GM21576 (cell line): Measurements from ENCODE around the gene LCE6A.

Experiments
- ATAC-seq: cut with Tn5 transposase; IDR thresholded peaks from one replicate; pipeline ENCODE4 v1.9.1; 2021; ENCODE audit warnings: mild to moderate bottlenecking, moderate library complexity; ENCODE audit not compliant: unreplicated experiment

Gene LCE6A

GRCh38 chr1:152842556-152842955 lies at the start of gene LCE6A:
LCE6A (plus strand) TSS chr1:152842856; CDS start chr1:152843521, 665 bp downstream.
- no peak for ATAC-seq

- ATAC-seq, result no peak
These were observed 47.0 kb upstream of the LCE6A start for GRCh38 chr1:152795686-152796085.

- ATAC-seq, result no peak
These were observed 46.2 kb upstream of the LCE6A start, which contains the start of gene LCE1D for GRCh38 chr1:152796421-152796820. LCE1D (plus strand) TSS chr1:152796721; CDS start chr1:152797795, 1,074 bp downstream.

- no peak for ATAC-seq
These were observed 41.3 kb upstream of the LCE6A start for GRCh38 chr1:152801333-152801732.

- no peak for ATAC-seq
These were observed 36.1 kb upstream of the LCE6A start, which contains the start of gene LCE1C for GRCh38 chr1:152806576-152806975. LCE1C (minus strand) TSS chr1:152806651; CDS start chr1:152805478, 1,173 bp downstream.

GRCh38 chr1:152811050-152811449 lies 31.6 kb upstream of the LCE6A start:
- no peak for ATAC-seq

GRCh38 chr1:152811671-152812070 lies 31.0 kb upstream of the LCE6A start, which contains the start of gene LCE1B:
LCE1B (plus strand) TSS chr1:152811971; CDS start chr1:152812447, 476 bp downstream.
- ATAC-seq, result no peak

- no peak for ATAC-seq
These were observed 25.3 kb upstream of the LCE6A start for GRCh38 chr1:152817309-152817708.

- ATAC-seq, result no peak
These were observed 19.4 kb upstream of the LCE6A start for GRCh38 chr1:152823294-152823693.

- ATAC-seq, result no peak
These were observed 17.7 kb upstream of the LCE6A start for GRCh38 chr1:152824964-152825363.

GRCh38 chr1:152827173-152827572 lies 15.5 kb upstream of the LCE6A start, which contains the start of gene LCE1A:
LCE1A (plus strand) TSS chr1:152827473; CDS start chr1:152827473, 0 bp downstream.
- no peak for ATAC-seq

GRCh38 chr1:152836870-152837269 lies 5.8 kb upstream of the LCE6A start:
- ATAC-seq, result no peak

GRCh38 chr1:152855661-152856060 lies 13.0 kb downstream of the LCE6A start:
- ATAC-seq, result no peak

GRCh38 chr1:152858062-152858461 lies 15.4 kb downstream of the LCE6A start:
- no peak for ATAC-seq

- ATAC-seq, result no peak
These were observed 17.0 kb downstream of the LCE6A start, which contains the start of gene LCE7A for GRCh38 chr1:152859696-152860095. LCE7A (plus strand) TSS chr1:152859996; CDS start chr1:152860698, 702 bp downstream.

- no peak for ATAC-seq
These were observed 17.5 kb downstream of the LCE6A start for GRCh38 chr1:152860129-152860528.

GRCh38 chr1:152861374-152861773 lies 18.7 kb downstream of the LCE6A start:
- no peak for ATAC-seq

- no peak for ATAC-seq
These were observed 21.8 kb downstream of the LCE6A start for GRCh38 chr1:152864443-152864842.

GRCh38 chr1:152866321-152866720 lies 23.7 kb downstream of the LCE6A start:
- ATAC-seq, result no peak

- no peak for ATAC-seq
These were observed 27.3 kb downstream of the LCE6A start for GRCh38 chr1:152869808-152870419.

- ATAC-seq, result no peak
These were observed 28.4 kb downstream of the LCE6A start for GRCh38 chr1:152870831-152871730.

- ATAC-seq, result no peak
These were observed 29.1 kb downstream of the LCE6A start for GRCh38 chr1:152871731-152872126.
